IMR-90 (cell line): ENCODE results near the gene CCER1. TPM values are rescaled to one million over a fixed set of nuclear protein-coding genes. Genes with fewer than 3 reads are reported as not detected.

Source experiments
- ATAC-seq: fragments of 200-7000 bp; cut with Tn5 transposase; 2 replicates; pipeline ENCODE4 v1.9.1; 2020; ENCODE audit warnings: low read depth, mild to moderate bottlenecking, moderate library complexity
- BruUV-seq: library from RNA; stranded (reverse); fragments of 400-500 nt; replicated peaks from 2 replicates; lab custom pipeline; 2021; lab: Mats Ljungman, UMichigan
- CTCF ChIA-PET: fragments of 300-600 bp; formaldehyde crosslinking; extraction: SDS; loops from one replicate; lab custom pipeline; 2021; ENCODE audit warnings: antibody characterized with exemption; lab: Yijun Ruan, JAX
- POLR2A ChIA-PET: fragments of 300-600 bp; sonication (Branson Sonifier 250); formaldehyde crosslinking; loops from one replicate; lab custom pipeline; 2022; ENCODE audit warnings: antibody characterized with exemption; ENCODE audit not compliant: unreplicated experiment; lab: Charles Lee
- DNase-seq: peaks from one replicate; pipeline ENCODE4 v3.0.0; 2013
- H2AFZ ChIP-seq: replicated peaks from 2 replicates; pipeline ENCODE3; 2013; ENCODE audit warnings: low read length, mild to moderate bottlenecking; ENCODE audit not compliant: poor library complexity
- H2AK5ac ChIP-seq: 2 replicates; pipeline ENCODE4 v1.6.1; 2013; ENCODE audit warnings: low read depth, low read length, inconsistent platforms
- H2AK9ac ChIP-seq: replicated peaks from 2 replicates; pipeline ENCODE3; 2013; ENCODE audit warnings: mild to moderate bottlenecking, low read depth, low read length, moderate library complexity; ENCODE audit not compliant: poor library complexity
- H2BK120ac ChIP-seq: 2 replicates; pipeline ENCODE4 v1.6.1; 2013; ENCODE audit warnings: low read depth, low read length, inconsistent platforms
- H2BK15ac ChIP-seq: 3 replicates; pipeline ENCODE4 v1.6.1; 2013; ENCODE audit warnings: low read depth, low read length, inconsistent platforms
- H2BK20ac ChIP-seq: 2 replicates; pipeline ENCODE4 v1.6.1; 2013; ENCODE audit warnings: low read depth, mild to moderate bottlenecking, inconsistent platforms, low read length, moderate library complexity
- H2BK5ac ChIP-seq: 2 replicates; pipeline ENCODE4 v1.6.1; 2013; ENCODE audit warnings: mild to moderate bottlenecking, low read depth, low read length, inconsistent platforms; ENCODE audit not compliant: poor library complexity, severe bottlenecking
- H3K14ac ChIP-seq: replicated peaks from 2 replicates; pipeline ENCODE4 v1.6.1; 2013; ENCODE audit warnings: low read depth, low read length, inconsistent platforms
- H3K18ac ChIP-seq: 2 replicates; pipeline ENCODE4 v1.6.1; 2013; ENCODE audit warnings: low read depth, low read length, control low read depth
- H3K23ac ChIP-seq: 2 replicates; pipeline ENCODE4 v1.6.1; 2013; ENCODE audit warnings: low read depth, low read length, inconsistent platforms
- H3K27ac ChIP-seq: 2 replicates; pipeline ENCODE4 v1.5.1; 2013; ENCODE audit warnings: mild to moderate bottlenecking, control low read depth, low read length; ENCODE audit not compliant: insufficient read depth
- H3K27me3 ChIP-seq: 2 replicates; pipeline ENCODE4 v1.6.1; 2013; ENCODE audit warnings: low read length; ENCODE audit not compliant: control insufficient read depth, insufficient read depth
- H3K36me3 ChIP-seq: 2 replicates; pipeline ENCODE4 v1.6.1; 2013; ENCODE audit warnings: low read length, mixed read lengths; ENCODE audit not compliant: control insufficient read depth, insufficient read depth
- H3K4ac ChIP-seq: 2 replicates; pipeline ENCODE4 v1.6.1; 2013; ENCODE audit warnings: low read depth, low read length, inconsistent platforms
- H3K4me1 ChIP-seq: 2 replicates; pipeline ENCODE4 v1.6.1; 2013; ENCODE audit warnings: low read length, mixed read lengths; ENCODE audit not compliant: control insufficient read depth, insufficient read depth
- H3K4me2 ChIP-seq: 2 replicates; pipeline ENCODE4 v1.6.1; 2013; ENCODE audit warnings: low read depth, mild to moderate bottlenecking, control low read depth, low read length, moderate library complexity
- H3K4me3 ChIP-seq: 2 replicates; pipeline ENCODE4 v1.5.1; 2013; ENCODE audit warnings: low read depth, mild to moderate bottlenecking, control low read depth, low read length, moderate library complexity; ENCODE audit not compliant: insufficient read depth
- H3K56ac ChIP-seq: 2 replicates; pipeline ENCODE4 v1.6.1; 2013; ENCODE audit warnings: low read length, inconsistent platforms; ENCODE audit not compliant: insufficient read depth; ENCODE audit errors: extremely low read depth
- H3K79me1 ChIP-seq, 2 experiments: 2 replicates each; pipeline ENCODE4 v1.6.1; 2013; ENCODE audit warnings: low read length in 2 of 2, inconsistent platforms in 1 of 2, low read depth in 1 of 2
- H3K9ac ChIP-seq: 2 replicates; pipeline ENCODE4 v1.6.1; 2013; ENCODE audit warnings: low read depth, low read length, control low read depth
- H3K9me1 ChIP-seq: 2 replicates; pipeline ENCODE4 v1.6.1; 2013; ENCODE audit warnings: low read length, inconsistent platforms; ENCODE audit not compliant: insufficient read depth
- H3K9me3 ChIP-seq: 2 replicates; pipeline ENCODE4 v1.6.1; 2013; ENCODE audit warnings: low read length; ENCODE audit not compliant: control insufficient read depth, insufficient read depth
- H4K20me1 ChIP-seq: 2 replicates; pipeline ENCODE4 v1.6.1; 2013; ENCODE audit warnings: low read length, inconsistent platforms; ENCODE audit not compliant: insufficient read depth
- H4K5ac ChIP-seq: 2 replicates; pipeline ENCODE4 v1.6.1; 2013; ENCODE audit warnings: mild to moderate bottlenecking, low read depth, low read length, control low read depth
- H4K8ac ChIP-seq, 2 experiments: 2 replicates each; pipeline ENCODE4 v1.6.1; 2013; ENCODE audit warnings: low read depth in 2 of 2, low read length in 2 of 2, control low read depth in 1 of 2, inconsistent platforms in 1 of 2
- H4K91ac ChIP-seq: 2 replicates; pipeline ENCODE4 v1.6.1; 2013; ENCODE audit warnings: low read depth, low read length, inconsistent platforms; ENCODE audit not compliant: insufficient read depth
- CEBPB ChIP-seq: IDR thresholded peaks from 2 replicates; pipeline ENCODE4 v1.6.1; 2012; ENCODE audit warnings: low read depth, low read length, improper control_type of control experiment
- POLR2A ChIP-seq: IDR thresholded peaks from 2 replicates; pipeline ENCODE4 v1.6.1; 2012; ENCODE audit warnings: mild to moderate bottlenecking, low read depth, low read length
- WGBS, 2 experiments: methylation state at CpG; one replicate each; pipeline versions ENCODE4 v1.1.5 to v1.1.7; 2013; ENCODE audit warnings: missing lambda C conversion rate in 2 of 2; ENCODE audit not compliant: insufficient read length in 1 of 2; ENCODE audit errors: extremely low coverage in 2 of 2; 5-methylcytosine and 5-hydroxymethylcytosine counted together
- dilution Hi-C: fragments of 300-500 bp; cut with HindIII; formaldehyde crosslinking; loops from one replicate; pipeline ENCODE4 v1.14.3; 2018; ENCODE audit warnings: low sequenced_read_pairs; ENCODE audit not compliant: unreplicated experiment
- in situ Hi-C: fragments of 300-500 bp; cut with MboI; formaldehyde crosslinking; loops from 3 replicates; pipeline ENCODE4 v1.14.3; 2019; ENCODE audit warnings: low sequenced_read_pairs, inconsistent platforms, mixed read lengths
- intact Hi-C: fragments of 100-400 bp; cut with micrococcal nuclease; formaldehyde crosslinking; loops from 2 replicates; pipeline ENCODE4 v1.10.0; 2022
- polyA plus RNA-seq, 3 experiments: library from polyadenylated mRNA; depleted of rRNA; stranded (reverse); fragments of >200 nt; gene quantifications; 2 replicates each; pipeline ENCODE4 v1.2.3, GENCODE V29; 2012; ENCODE audit warnings: low replicate concordance in 1 of 3
- total RNA-seq: library from RNA; depleted of rRNA; stranded (reverse); fragments of >200 nt; gene quantifications from 2 replicates; pipeline ENCODE4 v1.2.3, GENCODE V29; 2012

The CCER1 gene
- total and polyA plus RNA-seq, 2 of the 4 experiments (the other 2 are of a cell fraction) = not detected

GRCh38 chr12:90982170-90982569 is 27.2 kb upstream of the CCER1 start:
- Histone ChIP-seq H3K18ac (no peak overlapping the region), H2AK9ac (no peak overlapping the region), H3K36me3 (no peaks in the 10 kb centered on the region), H2BK5ac (no peak overlapping the region), H4K20me1 (no peaks in the 10 kb centered on the region), H3K4ac (no peak overlapping the region), H3K27ac (no peak overlapping the region), H3K79me1 (no peaks in the 10 kb centered on the region), H3K4me2 (no peak overlapping the region), H4K91ac (no peak overlapping the region), H2AK5ac (no peak overlapping the region), H3K9ac (no peak overlapping the region), H4K5ac (no peak overlapping the region), H2BK120ac (no peak overlapping the region), H2AFZ (no peak overlapping the region), H3K23ac (no peak overlapping the region), H3K4me3 (no peak overlapping the region), H2BK20ac (no peak overlapping the region), H3K4me1 (peaks cover 6% of the 10 kb centered on the region), H3K27me3 (no peaks in the 10 kb centered on the region), H3K9me1 (no peaks in the 10 kb centered on the region), H3K56ac (no peak overlapping the region), H3K14ac (no peak overlapping the region), H4K8ac (no peak overlapping the region), H3K9me3 (no peaks in the 10 kb centered on the region), H2BK15ac (no peak overlapping the region)
- DNase-seq (no peak), ATAC-seq (no peak)
- dilution Hi-C loops = loop anchor here (25.0 kb wide), 1 partner anchor 355 kb away; no protein-coding TSS in a partner anchor
- ChIA-PET CTCF (no interaction called here), POLR2A (no interaction called here)
- BruUV-seq = no TSS peak
- no CpG with 5 or more reads among the region's 1 CpG for WGBS, 2 experiments
- intact Hi-C loops = no loop called here
- TF ChIP-seq POLR2A (no peak), CEBPB (peak; percentile 65)
- in situ Hi-C loops = loop anchor here (10.0 kb wide), 1 partner anchor 163 kb away; no protein-coding TSS in a partner anchor
